Measurements from ENCODE around the gene CPA5.

The CPA5 gene

GRCh38 chr7:130417213-130417612 is 72.6 kb downstream of the CPA5 start:
- no peak for DNase-seq
- no peaks in the 10 kb centered on the region for H3K27me3 ChIP-seq
- H3K4me3 ChIP-seq = no peak overlapping the region
- TF ChIP-seq, protein P1, sequence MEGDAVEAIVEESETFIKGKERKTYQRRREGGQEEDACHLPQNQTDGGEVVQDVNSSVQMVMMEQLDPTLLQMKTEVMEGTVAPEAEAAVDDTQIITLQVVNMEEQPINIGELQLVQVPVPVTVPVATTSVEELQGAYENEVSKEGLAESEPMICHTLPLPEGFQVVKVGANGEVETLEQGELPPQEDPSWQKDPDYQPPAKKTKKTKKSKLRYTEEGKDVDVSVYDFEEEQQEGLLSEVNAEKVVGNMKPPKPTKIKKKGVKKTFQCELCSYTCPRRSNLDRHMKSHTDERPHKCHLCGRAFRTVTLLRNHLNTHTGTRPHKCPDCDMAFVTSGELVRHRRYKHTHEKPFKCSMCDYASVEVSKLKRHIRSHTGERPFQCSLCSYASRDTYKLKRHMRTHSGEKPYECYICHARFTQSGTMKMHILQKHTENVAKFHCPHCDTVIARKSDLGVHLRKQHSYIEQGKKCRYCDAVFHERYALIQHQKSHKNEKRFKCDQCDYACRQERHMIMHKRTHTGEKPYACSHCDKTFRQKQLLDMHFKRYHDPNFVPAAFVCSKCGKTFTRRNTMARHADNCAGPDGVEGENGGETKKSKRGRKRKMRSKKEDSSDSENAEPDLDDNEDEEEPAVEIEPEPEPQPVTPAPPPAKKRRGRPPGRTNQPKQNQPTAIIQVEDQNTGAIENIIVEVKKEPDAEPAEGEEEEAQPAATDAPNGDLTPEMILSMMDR (IDR thresholded peaks at IDR 0.05) = no peak
- H3K36me3 ChIP-seq = no peaks in the 10 kb centered on the region
- H3K4me1 ChIP-seq = no peaks in the 10 kb centered on the region
- intact Hi-C loops (cut with DNase I; ENCODE audit: low total_unique reads) = no loop called here
- H3K9me3 ChIP-seq = no peaks in the 10 kb centered on the region
- H3K27ac ChIP-seq = no peak overlapping the region

GRCh38 chr7:130418306-130418705 is 73.7 kb downstream of the CPA5 start:
- Histone ChIP-seq H3K4me1 (no peaks in the 10 kb centered on the region), H3K27ac (no peak overlapping the region), H3K27me3 (no peaks in the 10 kb centered on the region), H3K9me3 (no peaks in the 10 kb centered on the region), H3K36me3 (no peaks in the 10 kb centered on the region), H3K4me3 (no peak overlapping the region)
- TF ChIP-seq, protein P1 (IDR thresholded peaks at IDR 0.05) = no peak
- intact Hi-C loops (cut with DNase I; ENCODE audit: low total_unique reads) = no loop called here
- DNase-seq = no peak
